Measurements from ENCODE around the gene NPAS4.

NPAS4 gene

GRCh38 chr11:66473608-66474515, 53.0 kb downstream of the NPAS4 start:
- no peak overlapping the region for H3K27ac ChIP-seq
- DNase-seq (ENCODE audit: low read depth, low spot score) = no peak

- H3K27ac ChIP-seq = no peak overlapping the region
- DNase-seq (ENCODE audit: low read depth, low spot score) = no peak
These were observed 54.7 kb downstream of the NPAS4 start for GRCh38 chr11:66475349-66476172.

Data from epithelial cell of prostate (primary cell).